Dedifferentiated amniotic fluid mesenchymal stem cell (primary cell): ENCODE results near the gene FASN.
"Not testable (repeated sequence)": the region's sequence is repeated elsewhere in the genome, so short reads cannot be mapped to it uniquely, and the experiment has no call there.

ENCODE experiments used
- DNase-seq: peaks from one replicate; pipeline ENCODE4 v3.0.0-alpha.2; 2016; ENCODE audit errors: extremely low spot score

The FASN gene

DNA sequence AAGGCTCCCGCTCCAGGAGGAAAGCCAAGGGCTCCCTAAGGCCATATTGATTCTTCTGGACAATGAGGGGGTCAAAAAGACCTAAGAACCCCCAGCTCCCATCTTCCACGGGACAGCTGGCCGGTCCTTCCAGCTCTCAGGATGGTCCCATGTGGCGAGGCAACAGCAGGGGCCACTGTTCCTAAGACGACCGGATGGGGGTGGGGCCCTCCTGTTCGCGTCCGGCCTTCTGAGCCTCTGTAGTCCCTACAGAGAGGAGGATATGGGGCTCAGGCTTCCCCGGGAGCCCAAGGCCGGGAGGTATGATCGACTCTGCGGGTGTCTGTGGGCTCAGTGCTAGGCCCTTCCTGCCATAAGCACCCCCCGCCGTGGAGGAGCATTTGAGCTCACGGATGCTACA lies 54.5 kb downstream of the FASN start:
- no peak for DNase-seq

DNA sequence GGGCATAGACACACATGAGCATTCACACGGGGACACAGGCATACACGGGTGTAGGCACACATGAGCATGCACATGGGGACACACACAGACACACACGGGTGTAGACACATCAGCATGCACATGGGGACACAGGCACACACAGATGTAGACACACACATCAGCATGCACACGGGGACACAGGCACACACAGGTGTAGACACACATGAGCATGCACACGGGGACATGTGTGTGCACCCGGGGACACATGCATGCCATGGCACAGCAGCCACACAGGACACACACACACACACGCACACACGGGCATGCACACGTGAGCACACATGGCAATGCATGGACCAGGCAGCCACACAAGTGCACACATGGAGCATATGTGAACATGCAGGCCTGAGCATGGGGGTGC lies 55.4 kb downstream of the FASN start:
- DNase-seq: no peak

DNA sequence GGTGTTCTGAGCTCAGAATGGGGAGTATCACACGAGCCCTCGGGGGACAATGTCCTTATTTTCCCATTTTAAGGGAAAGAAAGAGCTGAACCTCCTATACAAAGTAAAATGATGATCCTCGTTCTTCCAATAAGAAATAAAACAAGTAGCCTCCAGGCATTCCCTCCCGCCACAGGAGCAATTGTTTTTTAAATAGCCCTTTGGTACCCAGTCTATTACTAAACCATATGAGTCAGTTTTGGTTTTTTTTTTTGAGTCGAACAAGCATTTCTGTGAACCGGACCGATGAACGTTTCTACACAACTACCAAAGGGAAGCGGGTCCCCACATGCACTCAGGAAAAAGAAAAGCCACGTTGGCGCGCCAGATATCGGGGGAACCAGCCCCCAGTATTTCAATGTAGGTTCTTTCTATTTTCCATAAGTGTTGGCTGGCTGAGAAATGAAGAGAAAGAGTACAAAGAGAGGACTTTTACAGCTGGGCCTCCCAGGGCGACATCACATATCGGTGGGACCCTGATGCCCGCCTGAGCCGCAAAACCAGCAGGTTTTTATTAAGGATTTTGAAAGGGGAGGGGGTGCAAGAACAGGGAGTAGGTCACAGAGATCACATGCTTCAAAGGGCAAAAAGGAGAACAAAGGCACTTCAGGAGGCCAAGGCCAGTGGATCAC lies 56.8 kb downstream of the FASN start:
- DNase-seq: no peak

DNA sequence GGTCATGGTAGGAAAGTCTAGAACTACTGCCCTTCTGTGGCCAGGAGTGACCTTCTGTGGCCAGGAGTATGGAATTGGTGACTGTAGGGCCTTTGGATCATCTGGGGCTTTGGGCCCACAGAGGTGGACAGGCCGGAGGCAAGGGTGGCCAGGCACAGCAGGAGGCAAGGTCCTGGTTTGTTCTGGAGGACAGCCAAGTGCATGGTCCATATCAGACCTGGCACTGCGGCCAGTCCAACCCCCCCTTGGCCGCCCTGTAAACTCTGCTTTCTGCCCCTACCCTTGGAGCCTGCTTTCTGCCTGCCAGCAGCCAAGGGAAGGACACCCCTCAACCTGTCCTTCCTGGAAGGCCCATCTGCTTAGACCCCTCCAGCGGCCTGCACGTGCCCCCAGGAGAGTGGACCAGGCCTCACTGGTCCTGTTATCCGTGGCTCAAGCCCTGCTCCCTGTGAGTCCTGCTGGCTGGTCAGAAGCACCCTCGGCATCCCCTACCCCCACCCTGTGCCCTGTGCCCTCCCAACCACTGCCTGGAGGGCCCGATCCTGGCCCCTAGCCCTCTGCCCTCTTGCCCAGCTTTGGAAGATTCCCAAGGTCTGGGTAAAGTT lies 58.2 kb downstream of the FASN start:
- no peak for DNase-seq

DNA sequence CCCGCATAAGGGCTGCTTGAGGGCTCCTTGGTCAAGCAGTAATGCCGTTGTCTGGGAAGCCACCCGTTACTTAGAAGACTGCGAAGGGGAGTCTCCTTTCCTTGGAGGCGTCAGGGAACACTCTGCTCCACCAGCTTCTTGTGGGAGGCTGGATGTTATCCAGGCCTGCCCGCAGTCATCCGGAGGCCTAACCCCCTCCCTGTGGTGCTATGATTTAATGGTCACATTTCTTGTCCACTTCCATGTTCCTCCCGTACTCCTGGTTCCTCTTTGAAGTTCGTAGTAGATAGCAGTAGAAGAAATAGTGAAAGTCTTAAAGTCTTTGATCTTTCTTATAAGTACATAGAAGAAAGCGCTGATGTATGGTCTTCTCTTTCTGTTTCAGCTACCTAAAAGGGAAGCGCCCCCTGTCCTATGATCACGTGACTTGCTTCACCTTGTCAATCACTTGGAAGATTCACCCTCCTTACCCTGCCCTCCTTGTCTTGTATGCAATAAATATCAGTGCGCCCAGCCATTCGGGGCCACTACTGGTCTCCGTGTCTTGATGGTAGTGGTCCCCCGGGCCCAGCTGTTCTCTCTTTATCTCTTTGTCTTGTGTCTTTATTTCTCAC lies 59.1 kb downstream of the FASN start:
- not testable (repeated sequence) for DNase-seq

DNA sequence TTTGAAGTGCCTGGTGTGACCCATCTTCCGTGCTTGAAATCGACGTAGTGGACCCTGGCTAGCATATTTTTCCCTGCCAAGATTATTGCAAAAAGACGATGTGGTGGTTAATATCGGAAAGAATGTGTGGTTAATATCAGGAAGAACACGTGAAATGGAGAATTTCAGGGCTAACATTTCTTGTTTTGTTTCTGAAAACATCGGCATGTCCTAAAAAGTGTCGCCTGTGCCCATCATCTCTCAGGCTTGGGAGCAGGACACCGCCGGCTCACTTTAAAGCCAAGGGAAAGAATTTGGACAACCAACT lies 60.2 kb downstream of the FASN start:
- no peak for DNase-seq

DNA sequence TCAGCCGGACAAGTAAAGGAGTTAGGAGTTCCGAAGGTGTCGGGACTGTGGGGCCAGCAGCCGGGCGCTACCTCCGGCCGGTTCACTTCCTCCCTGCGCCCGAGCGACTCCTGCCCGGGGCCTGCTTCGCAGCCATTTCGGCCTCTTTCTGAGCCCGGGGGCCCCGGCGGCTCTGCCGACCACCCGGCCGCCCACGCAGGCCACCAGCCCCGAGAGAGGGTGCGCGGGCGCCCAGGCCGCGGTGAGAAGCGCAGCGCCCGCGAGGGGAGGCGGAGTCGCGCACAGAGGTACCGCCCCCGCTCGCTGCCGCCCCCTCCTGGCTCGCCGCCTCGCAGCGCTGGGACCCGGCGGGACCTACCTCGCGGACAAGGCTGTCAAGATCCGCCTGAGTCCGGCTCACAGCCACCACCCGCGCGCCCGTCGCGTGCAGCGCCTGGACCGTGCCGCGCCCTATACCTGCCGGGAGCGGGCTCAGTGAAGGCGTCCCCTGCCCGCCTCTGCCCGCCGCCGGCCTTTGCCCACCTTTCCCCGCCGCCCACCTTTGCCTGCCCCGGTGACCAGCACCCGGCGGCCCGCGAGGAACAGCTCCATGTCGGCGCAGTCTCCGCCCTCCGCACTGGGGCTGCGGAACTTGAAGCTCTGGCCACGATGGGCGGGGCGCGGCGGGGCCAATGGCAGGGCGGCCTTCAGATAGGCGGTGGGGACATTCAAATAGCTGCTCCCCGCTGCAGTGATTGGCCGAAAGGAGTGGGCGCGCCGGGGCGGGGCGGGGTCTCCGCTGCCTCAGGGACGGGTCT lies 60.7 kb downstream of the FASN start, which contains the start of gene DCXR:
TSS of gene DCXR (minus strand) at position 606 of the 797 bp plus-strand sequence. CDS start at position 591, 15 bp downstream.
- DNase-seq: peak; percentile 90

DNA sequence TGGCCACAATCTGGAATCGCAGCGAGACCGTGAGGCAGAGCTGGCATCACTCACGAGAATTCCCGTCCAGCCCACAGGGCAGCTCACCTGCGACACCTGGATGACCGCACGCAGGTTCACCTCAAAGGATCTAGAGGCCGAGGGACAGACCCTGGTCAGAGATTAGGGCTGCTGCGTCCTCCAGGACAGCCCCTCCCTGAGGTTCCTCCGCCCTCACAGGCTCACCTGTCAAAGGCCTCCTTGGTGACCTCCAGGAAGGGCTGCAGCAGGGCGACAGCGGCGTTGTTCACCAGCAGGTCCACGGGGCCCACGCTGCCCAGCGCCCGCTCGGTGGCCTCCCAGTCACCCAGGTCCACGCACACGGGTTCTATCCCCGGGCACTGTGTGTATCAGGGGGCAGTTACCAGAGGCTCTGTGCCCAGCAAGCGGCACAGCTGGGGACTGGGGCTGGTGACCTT lies 61.4 kb downstream of the FASN start:
- no peak for DNase-seq

DNA sequence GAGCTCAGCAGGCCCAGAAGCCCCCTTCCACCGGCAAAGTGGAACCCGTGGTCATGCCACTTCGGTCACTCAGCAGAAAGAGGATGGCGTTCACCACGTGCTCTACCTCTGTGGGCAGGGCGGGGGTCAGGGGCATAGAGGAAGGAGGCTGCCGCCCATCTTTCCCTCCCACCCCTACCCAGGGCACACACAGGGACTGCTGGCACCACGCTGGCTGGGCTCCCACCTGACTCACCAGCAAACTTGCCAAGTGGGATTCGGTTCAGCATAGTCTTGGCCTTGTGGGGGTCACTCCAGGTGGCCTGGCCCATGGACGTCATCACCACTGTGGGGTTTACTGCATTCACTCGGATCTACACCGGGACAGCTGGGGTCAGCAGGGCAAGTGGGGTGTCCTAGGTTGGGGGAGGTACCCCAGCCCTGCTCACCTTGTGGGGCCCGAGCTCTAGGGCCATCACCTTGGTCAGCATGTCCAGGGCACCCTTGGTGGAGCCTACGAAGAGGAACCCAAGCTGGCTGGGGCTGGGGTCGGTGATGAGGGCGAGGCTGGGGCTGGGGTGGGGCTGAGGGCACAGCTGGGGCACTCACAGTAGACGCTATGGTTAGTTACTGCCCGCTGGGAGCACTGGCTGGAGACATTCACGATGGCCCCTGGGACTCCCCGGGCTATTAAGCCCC lies 61.9 kb downstream of the FASN start:
- no peak for DNase-seq

DNA sequence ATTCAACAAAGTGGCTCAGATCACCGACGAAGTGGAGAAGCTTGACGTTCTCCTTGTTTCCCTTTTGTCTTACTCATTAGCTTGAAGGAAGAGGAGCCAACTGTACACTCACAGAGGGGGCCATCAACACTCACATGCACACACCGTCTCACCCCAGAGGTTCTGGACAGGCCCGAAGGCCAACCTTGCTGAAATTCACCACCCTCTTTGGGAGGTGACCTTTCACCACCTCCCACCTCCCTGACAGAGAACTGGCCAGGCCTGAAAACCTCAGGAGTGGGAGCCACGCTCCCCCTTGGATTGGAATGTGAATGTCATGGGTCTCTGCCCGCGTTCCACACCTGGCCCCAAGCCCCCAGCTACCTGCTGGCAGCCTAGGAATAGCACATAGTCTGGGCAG lies 62.5 kb downstream of the FASN start:
- no peak for DNase-seq

DNA sequence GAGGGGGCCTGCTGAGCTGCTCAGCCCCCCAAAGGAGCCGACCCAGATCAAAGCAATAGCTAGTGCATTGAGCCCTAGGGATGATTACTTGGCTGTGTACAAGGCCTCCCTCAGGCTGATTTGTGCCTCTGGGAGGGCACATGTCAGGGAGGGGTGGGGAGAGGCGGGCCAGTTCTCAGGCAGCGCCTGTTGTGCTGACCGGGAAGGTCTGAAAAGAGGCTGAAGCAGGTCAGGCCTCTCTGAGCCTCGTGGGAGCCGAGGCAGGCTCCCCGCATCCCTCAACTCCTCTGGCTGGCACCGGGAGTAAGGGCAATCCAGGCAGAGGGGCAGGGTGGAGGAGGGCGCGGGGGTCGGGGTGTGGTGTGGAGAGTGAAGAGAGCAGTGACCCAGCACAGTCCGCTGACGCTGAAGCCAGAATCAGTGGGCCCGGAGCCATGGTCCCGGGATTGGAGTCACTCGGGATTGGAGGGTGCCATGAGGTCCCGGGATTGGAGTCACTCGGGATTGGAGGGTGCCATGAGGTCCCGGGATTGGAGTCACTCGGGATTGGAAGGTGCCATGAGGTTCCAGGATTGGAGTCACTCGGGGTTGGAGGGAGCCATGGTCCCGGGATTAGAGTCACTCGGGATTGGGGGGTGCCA lies 63.5 kb downstream of the FASN start:
- no peak for DNase-seq

DNA sequence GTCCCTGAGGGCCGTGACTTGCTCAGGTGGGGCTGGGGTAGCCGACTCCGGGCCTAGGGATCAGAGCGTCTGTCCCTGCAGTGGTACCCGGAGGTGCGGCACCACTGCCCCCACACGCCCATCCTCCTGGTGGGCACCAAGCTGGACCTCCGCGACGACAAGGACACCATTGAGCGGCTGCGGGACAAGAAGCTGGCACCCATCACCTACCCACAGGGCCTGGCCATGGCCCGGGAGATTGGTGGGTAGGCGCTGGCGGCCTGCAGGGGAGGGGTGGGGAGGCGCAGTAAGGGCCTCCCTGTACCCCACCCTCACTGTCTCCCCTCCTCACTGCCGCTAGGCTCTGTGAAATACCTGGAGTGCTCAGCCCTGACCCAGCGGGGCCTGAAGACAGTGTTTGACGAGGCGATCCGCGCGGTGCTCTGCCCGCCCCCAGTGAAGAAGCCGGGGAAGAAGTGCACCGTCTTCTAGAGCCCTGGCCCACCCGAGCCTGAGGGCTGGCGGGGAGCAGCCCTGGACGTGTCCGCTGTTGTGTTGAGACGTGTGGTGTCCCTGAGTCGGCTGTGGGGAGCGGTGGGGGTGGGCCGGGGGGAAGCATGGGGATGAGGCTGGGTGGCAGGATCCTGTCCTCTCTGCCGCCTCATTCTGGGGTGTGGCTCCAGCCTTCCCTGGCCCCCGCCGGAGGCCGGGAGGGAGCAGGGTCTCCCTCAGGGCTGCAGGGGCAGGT lies 64.5 kb downstream of the FASN start:
- DNase-seq: no peak

DNA sequence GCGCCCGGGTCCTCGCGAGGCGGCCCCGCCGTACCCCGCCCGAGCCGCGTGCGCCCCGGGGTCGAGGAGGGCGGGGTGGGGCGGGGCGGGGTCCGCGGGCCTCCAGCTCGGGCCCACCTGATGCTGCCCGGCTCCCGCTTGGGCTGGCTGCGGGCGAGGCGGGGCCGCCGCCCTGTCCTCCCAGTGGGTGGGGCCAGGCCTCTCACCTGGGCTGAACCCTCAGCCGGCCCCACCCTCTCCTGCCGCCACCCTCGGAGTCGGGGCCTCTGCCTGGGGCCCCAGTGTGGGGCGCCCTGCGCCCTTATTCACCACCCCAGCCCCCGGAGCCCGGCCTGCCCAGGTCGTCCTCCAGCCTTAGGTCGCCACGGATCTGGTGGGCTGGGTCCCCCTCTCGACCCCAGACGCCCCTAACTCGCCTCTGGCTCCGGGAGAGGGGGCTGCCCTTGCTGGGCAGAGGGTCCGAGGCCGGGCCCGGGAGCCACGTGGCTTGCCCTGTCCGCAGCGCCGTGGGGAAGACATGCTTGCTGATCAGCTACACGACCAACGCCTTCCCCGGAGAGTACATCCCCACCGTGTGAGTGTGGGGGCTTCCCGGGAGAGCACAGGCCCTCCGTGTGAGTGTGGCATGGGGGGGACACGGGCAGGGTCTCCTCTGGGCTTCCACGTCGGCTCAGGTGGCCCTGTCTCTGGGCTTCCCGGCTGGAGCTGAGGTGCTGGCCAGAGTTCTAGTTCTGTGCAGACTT lies 66.0 kb downstream of the FASN start:
- DNase-seq: no peak

DNA sequence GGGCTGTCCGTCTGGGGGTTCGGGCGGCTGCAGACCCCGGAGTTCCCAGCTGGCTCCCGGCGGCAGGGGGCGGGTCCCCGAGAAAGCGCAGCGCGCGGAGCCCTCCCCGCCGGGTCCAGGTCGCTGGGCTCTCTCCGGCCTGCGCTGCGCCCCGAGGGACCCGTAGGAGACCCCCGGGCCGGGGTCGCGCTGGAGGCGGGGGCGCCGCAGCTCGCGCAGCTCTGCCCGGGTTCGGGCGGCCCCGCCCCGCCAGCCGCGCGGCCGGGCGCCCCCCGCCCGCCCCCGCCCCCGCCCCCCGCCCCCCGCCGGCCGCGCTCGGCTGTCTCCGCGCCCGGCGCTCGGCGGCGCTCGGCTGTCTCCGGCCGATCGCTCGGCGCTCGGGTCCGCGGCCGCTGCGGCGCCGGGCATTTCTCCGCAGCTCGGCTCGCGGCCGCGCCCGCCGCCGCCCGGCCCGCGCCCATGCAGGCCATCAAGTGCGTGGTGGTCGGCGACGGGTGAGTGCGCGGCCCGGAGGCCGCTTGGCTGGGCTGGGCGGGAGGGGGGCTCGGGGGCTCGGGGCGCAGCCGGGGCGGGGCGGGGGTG lies 66.6 kb downstream of the FASN start, which contains the start of gene RAC3:
TSS of gene RAC3 (plus strand) at position 376 of the 582 bp plus-strand sequence. CDS start at position 460, 84 bp downstream.
- no peak for DNase-seq

DNA sequence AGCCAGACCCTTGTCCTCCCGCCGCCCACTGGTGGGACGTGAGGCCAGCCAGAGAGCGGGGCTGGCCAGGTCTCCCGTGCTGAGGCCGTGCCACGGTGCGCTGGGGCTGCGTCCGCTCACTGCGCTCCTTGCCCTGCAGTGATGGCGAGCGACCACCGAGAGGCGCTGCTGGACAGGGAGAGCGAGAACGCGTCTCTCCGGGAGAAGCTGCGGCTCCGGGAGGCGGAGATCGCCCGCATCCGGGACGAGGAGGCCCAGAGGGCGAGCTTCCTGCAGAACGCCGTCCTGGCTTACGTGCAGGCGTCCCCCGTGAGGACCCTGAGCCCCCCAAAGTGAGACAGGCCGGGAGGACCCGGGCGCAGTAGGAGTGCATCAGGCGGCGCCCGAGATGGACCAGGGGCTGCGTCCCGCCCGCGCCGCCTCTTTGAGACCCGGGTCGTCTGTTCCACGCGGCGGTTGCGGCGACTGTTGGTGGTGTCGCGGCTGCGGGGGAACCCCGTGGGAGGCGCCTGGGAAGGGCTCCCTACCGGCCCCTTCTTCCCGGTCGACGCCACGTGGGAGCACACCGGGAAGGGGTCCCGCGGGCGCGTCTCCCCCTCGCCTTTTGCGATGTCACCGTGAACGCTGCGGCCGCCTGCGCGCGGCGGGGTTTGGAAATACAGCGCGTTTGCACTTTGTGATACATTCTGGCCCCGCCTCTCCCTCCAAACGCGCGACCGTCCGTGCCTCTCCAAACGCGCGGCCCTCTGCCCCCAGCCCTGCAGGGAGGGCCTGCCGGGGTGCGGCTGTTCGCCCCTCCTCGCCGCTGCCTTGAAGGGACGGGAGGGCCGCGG lies 67.3 kb downstream of the FASN start:
- DNase-seq: peak; percentile 52

DNA sequence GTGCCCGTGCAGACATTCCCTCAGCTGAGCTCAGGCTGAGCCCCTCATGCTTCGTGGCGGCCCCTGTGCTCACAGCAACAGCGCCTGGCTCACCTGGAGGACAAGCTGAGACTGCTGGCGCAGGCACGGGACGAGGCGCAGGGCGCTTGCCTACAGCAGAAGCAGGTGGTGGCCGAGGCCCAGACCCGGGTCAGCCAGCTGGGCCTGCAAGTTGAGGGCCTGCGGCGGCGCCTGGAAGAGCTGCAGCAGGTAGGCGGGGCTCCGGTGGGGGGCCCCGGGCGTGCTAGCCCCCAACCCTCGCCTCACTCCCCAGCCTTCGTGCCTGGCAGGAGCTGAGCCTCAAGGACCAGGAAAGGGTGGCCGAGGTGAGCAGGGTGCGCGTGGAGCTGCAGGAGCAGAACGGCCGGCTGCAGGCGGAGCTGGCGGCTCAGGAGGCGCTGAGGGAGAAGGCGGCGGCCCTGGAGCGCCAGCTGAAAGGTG lies 68.0 kb downstream of the FASN start:
- no peak for DNase-seq

DNA sequence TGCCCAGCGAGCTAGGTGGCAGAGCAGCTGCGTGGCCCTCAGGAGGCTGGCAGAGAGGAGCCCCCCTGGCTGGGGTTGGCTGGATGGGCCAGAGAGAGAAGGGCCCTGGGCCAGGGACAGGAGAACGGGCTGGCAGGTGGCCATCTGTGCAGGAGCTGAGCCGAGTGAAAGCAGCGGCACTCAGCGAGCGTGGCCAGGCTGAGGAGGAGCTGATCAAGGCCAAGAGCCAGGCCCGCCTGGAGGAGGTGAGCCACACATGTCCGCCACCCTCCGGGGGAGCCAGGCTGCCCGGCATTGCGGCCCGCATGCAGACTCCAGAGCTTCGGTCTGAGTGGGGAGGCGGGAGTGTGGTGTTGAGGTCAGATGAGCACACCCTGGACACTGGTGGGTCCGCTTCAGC lies 68.6 kb downstream of the FASN start:
- no peak for DNase-seq

DNA sequence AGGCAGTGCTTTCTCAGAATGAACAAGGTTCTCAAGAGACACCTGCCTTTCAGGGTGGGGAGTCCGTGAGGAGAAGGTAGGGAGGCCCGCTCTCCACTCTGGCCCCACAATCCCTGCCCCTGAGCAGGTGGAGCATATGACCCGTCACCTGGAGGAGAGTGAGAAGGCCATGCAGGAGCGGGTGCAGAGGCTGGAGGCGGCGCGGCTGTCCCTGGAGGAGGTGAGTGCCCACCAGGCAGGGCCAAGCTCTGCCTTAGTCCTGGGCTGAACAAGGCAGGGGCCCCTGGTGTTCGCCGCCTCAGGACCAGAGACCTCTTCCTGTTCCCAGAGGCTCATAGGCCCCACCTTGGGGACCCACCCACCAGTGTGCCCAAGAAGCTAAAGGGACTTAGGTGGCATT lies 69.1 kb downstream of the FASN start:
- no peak for DNase-seq
